Thyroid gland (tissue), 4 donors: ENCODE data around the gene SESN1. TPM values are rescaled to one million over a fixed set of nuclear protein-coding genes. Genes with fewer than 3 reads are reported as not detected.
"Not testable (repeated sequence)": the region's sequence is repeated elsewhere in the genome, so short reads cannot be mapped to it uniquely, and the experiment has no call there.

Experiments used
- DNase-seq, 2 donors: peaks; one replicate each; pipeline ENCODE4 v3.0.0-alpha.2; 2019
- H3K27ac ChIP-seq, 3 donors: fragments of 200-600 bp; sonication (generic); 1 replicate in 2 of 3; 2 replicates in 1 of 3; pipeline ENCODE4 v1.5.1; 2016 to 2019; ENCODE audit warnings: mild to moderate bottlenecking in 1 of 3, moderate library complexity in 1 of 3
- H3K27me3 ChIP-seq: fragments of 200-600 bp; sonication (generic); one replicate; pipeline ENCODE4 v1.5.1; 2019
- H3K36me3 ChIP-seq, 2 donors: fragments of 200-600 bp; sonication (generic); one replicate each; pipeline ENCODE4 v1.5.1; 2016 to 2019
- H3K4me1 ChIP-seq, 2 donors: fragments of 200-600 bp; sonication (generic); one replicate each; pipeline ENCODE4 v1.5.1; 2017 to 2019
- H3K4me3 ChIP-seq, 3 donors: fragments of 200-600 bp; sonication (generic); replicated peaks in 1 of 3; 1 replicate in 2 of 3; 2 replicates in 1 of 3; pipeline ENCODE4 v1.5.1; 2016; ENCODE audit warnings: mild to moderate bottlenecking in 1 of 3
- H3K9me3 ChIP-seq: fragments of 200-600 bp; sonication (generic); one replicate; pipeline ENCODE4 v1.5.1; 2017
- CTCF ChIP-seq, 6 experiments: fragments of 200-600 bp in 3 of 6; fragments of 450-650 bp in 3 of 6; sonication (generic) in 3 of 6; IDR thresholded peaks; one replicate each; pipeline ENCODE4 v1.5.1; 2016 to 2019; ENCODE audit warnings: antibody characterized with exemption in 6 of 6, mild to moderate bottlenecking in 2 of 6, inconsistent platforms in 1 of 6, moderate library complexity in 1 of 6
- POLR2A ChIP-seq, 2 donors: fragments of 450-650 bp; IDR thresholded peaks; one replicate each; pipeline ENCODE4 v1.6.1; 2017; ENCODE audit warnings: antibody characterized with exemption in 2 of 2, mild to moderate bottlenecking in 2 of 2, moderate library complexity in 1 of 2
- WGBS, 2 donors: methylation state at CpG; one replicate each; pipeline ENCODE4 v1.1.5; 2017; 5-methylcytosine and 5-hydroxymethylcytosine counted together
- intact Hi-C: fragments of 100-400 bp; cut with DNase I; formaldehyde crosslinking; loops from one replicate; pipeline ENCODE4 v1.15.1; 2023
- total RNA-seq, 4 donors: library from RNA; depleted of rRNA; stranded (reverse); fragments of >200 nt; gene quantifications; one replicate each; pipeline ENCODE4 v1.2.3, GENCODE V29; 2016

Gene SESN1
- total RNA-seq, 4 donors from 2014 or later: 43.8 to 68.1 (median 58.1) TPM

GRCh38 chr6:108988296-108988695, 106.3 kb downstream of the SESN1 start:
- Histone ChIP-seq H3K36me3 (peaks cover 37 to 40% of the 10 kb centered on the region in 2 donors), H3K27me3 (no peaks in the 10 kb centered on the region), H3K4me1 (peaks cover 8 to 21% of the 10 kb centered on the region in 2 donors), H3K27ac (peak overlapping the region; percentile 4 to 60 (median 57)), H3K9me3 (no peaks in the 10 kb centered on the region), H3K4me3 (no peak overlapping the region)
- intact Hi-C loops: no loop called here
- no peak for DNase-seq
- TF ChIP-seq POLR2A (IDR thresholded peaks at IDR 0.05): no peak
- no peak for TF ChIP-seq CTCF (IDR thresholded peaks at IDR 0.05)
- 55 to 60% methylated on average over 3 of the region's 3 CpGs for WGBS, 2 donors

GRCh38 chr6:108987156-108987555, 107.5 kb downstream of the SESN1 start:
- TF ChIP-seq POLR2A (IDR thresholded peaks at IDR 0.05) (no peak), CTCF (IDR thresholded peaks at IDR 0.05) (no peak)
- intact Hi-C loops: no loop called here
- peaks cover 31 to 36% of the 10 kb centered on the region in 2 donors for H3K36me3 ChIP-seq

GRCh38 chr6:108985301-108985700, 109.3 kb downstream of the SESN1 start:
- peaks cover 22 to 25% of the 10 kb centered on the region in 2 donors for H3K36me3 ChIP-seq
- peaks cover 4 to 20% of the 10 kb centered on the region in 2 donors for H3K4me1 ChIP-seq
- H3K27me3 ChIP-seq: no peaks in the 10 kb centered on the region
- no peak for DNase-seq
- H3K9me3 ChIP-seq: no peaks in the 10 kb centered on the region
- intact Hi-C loops: no loop called here
- TF ChIP-seq POLR2A (IDR thresholded peaks at IDR 0.05): no peak
- TF ChIP-seq CTCF (IDR thresholded peaks at IDR 0.05): no peak
- H3K27ac ChIP-seq: no peak overlapping the region
- no peak overlapping the region for H3K4me3 ChIP-seq

More at GRCh38 chr6:108987156-108987555, 107.5 kb downstream of the SESN1 start:
- no peak for DNase-seq
- H3K27ac ChIP-seq: no peak overlapping the region
- no peaks in the 10 kb centered on the region for H3K9me3 ChIP-seq
- no peaks in the 10 kb centered on the region for H3K27me3 ChIP-seq
- no peak overlapping the region for H3K4me3 ChIP-seq
- H3K4me1 ChIP-seq: peaks cover 8 to 21% of the 10 kb centered on the region in 2 donors

- peaks cover 2 to 4% of the 10 kb centered on the region in 2 donors for H3K4me1 ChIP-seq
- TF ChIP-seq CTCF (IDR thresholded peaks at IDR 0.05) (no peak), POLR2A (IDR thresholded peaks at IDR 0.05) (no peak)
- no peaks in the 10 kb centered on the region for H3K9me3 ChIP-seq
- H3K27me3 ChIP-seq: no peaks in the 10 kb centered on the region
- WGBS, 2 donors: 88 to 94% methylated on average over 1 of the region's 1 CpG
- H3K27ac ChIP-seq: no peak overlapping the region
- no peak for DNase-seq
- no peak overlapping the region for H3K4me3 ChIP-seq
- intact Hi-C loops: no loop called here
- H3K36me3 ChIP-seq: peaks cover 14 to 18% of the 10 kb centered on the region in 2 donors
Measured at GRCh38 chr6:108983151-108983550, 111.5 kb downstream of the SESN1 start.

GRCh38 chr6:108982154-108983113, 112.2 kb downstream of the SESN1 start:
- TF ChIP-seq CTCF (IDR thresholded peaks at IDR 0.05): no peak
- TF ChIP-seq POLR2A (IDR thresholded peaks at IDR 0.05): no peak
- 94 to 96% methylated on average over 10 of the region's 10 CpGs for WGBS, 2 donors
- Histone ChIP-seq H3K27me3 (no peaks in the 10 kb centered on the region), H3K9me3 (no peaks in the 10 kb centered on the region), H3K27ac (no peak overlapping the region), H3K4me3 (no peak overlapping the region), H3K36me3 (peaks cover 10% of the 10 kb centered on the region in 2 donors), H3K4me1 (no peaks in the 10 kb centered on the region)
- intact Hi-C loops: no loop called here
- no peak for DNase-seq

- H3K27me3 ChIP-seq, intact Hi-C loops, DNase-seq, H3K9me3 ChIP-seq, H3K36me3 ChIP-seq, H3K27ac ChIP-seq, H3K4me3 ChIP-seq, H3K4me1 ChIP-seq: not testable (repeated sequence)
- 93 to 100% methylated on average over 1 of the region's 1 CpG for WGBS, 2 donors
Measured at GRCh38 chr6:108978638-108979037, 116.0 kb downstream of the SESN1 start.
